Keratinocyte (primary cell): ENCODE data around the gene AP1S3. TPM values are rescaled to one million over a fixed set of nuclear protein-coding genes. Genes with fewer than 3 reads are reported as not detected.
A peak's percentile ranks its signal among the peaks of the same experiment; 100 is the strongest.

Experiments used
- DNase-seq: peaks from one replicate; pipeline ENCODE4 v3.0.0-alpha.2; 2011; ENCODE audit warnings: low read depth, missing footprints, low spot score
- FAIRE-seq: peaks from 2 replicates; lab custom pipeline; 2011; peaks lifted over from hg19 to GRCh38; lab: Jason Lieb, UNC
- H2AFZ ChIP-seq: 2 replicates; pipeline ENCODE4 v1.6.0; 2012; ENCODE audit warnings: low read length, control low read depth, inconsistent platforms; ENCODE audit not compliant: control insufficient read depth
- H3K27ac ChIP-seq: 2 replicates; pipeline ENCODE4 v1.5.1; 2011; ENCODE audit warnings: low read length; ENCODE audit not compliant: control insufficient read depth, insufficient read depth
- H3K27me3 ChIP-seq: 3 replicates; pipeline ENCODE4 v1.6.0; 2011; ENCODE audit warnings: low read length; ENCODE audit not compliant: control insufficient read depth, insufficient read depth; ENCODE audit errors: extremely low read depth
- H3K36me3 ChIP-seq, 2 experiments: 2 replicates in 1 of 2; 3 replicates in 1 of 2; pipeline ENCODE4 v1.5.1; 2011; ENCODE audit warnings: low read length in 2 of 2, mild to moderate bottlenecking in 1 of 2; ENCODE audit not compliant: control insufficient read depth in 2 of 2, insufficient read depth in 2 of 2; ENCODE audit errors: extremely low read depth in 1 of 2
- H3K4me1 ChIP-seq: 3 replicates; pipeline ENCODE4 v1.5.1; 2011; ENCODE audit warnings: low read length; ENCODE audit not compliant: control insufficient read depth, insufficient read depth; ENCODE audit errors: extremely low read depth
- H3K4me2 ChIP-seq: 3 replicates; pipeline ENCODE4 v1.6.0; 2011; ENCODE audit warnings: low read depth, low read length; ENCODE audit not compliant: control insufficient read depth, insufficient read depth; ENCODE audit errors: extremely low read depth
- H3K4me3 ChIP-seq, 3 experiments: fragments of 200-600 bp in 1 of 3; sonication (generic) in 1 of 3; 2 replicates in 2 of 3; 3 replicates in 1 of 3; pipeline ENCODE4 v1.5.1; 2011 to 2016; ENCODE audit warnings: low read length in 3 of 3, mild to moderate bottlenecking in 3 of 3, control low read depth in 2 of 3, inconsistent platforms in 1 of 3, low read depth in 1 of 3, mixed read lengths in 1 of 3, mixed run types in 1 of 3, moderate library complexity in 1 of 3; ENCODE audit not compliant: control insufficient read depth in 2 of 3, insufficient read depth in 2 of 3; ENCODE audit errors: extremely low read depth in 1 of 3
- H3K79me2 ChIP-seq: 2 replicates; pipeline ENCODE4 v1.6.0; 2012; ENCODE audit warnings: low read length; ENCODE audit not compliant: control insufficient read depth, insufficient read depth
- H3K9ac ChIP-seq: 3 replicates; pipeline ENCODE4 v1.6.0; 2011; ENCODE audit warnings: low read length; ENCODE audit not compliant: control insufficient read depth, insufficient read depth; ENCODE audit errors: extremely low read depth
- H3K9me1 ChIP-seq: 3 replicates; pipeline ENCODE4 v1.6.0; 2011; ENCODE audit warnings: low read length; ENCODE audit not compliant: control insufficient read depth, insufficient read depth; ENCODE audit errors: extremely low read depth
- H3K9me3 ChIP-seq: 2 replicates; pipeline ENCODE4 v1.5.1; 2012; ENCODE audit warnings: low read depth, low read length; ENCODE audit not compliant: control insufficient read depth
- H4K20me1 ChIP-seq: 3 replicates; pipeline ENCODE4 v1.6.0; 2011; ENCODE audit warnings: low read length; ENCODE audit not compliant: control insufficient read depth, insufficient read depth; ENCODE audit errors: extremely low read depth
- CTCF ChIP-seq, 3 experiments: IDR thresholded peaks in 1 of 3; conservative IDR thresholded peaks in 1 of 3; optimal IDR thresholded peaks in 1 of 3; 2 replicates in 2 of 3; 3 replicates in 1 of 3; pipeline versions ENCODE3 to v1.5.1; 2011; ENCODE audit warnings: low read length in 3 of 3, mild to moderate bottlenecking in 3 of 3, moderate library complexity in 2 of 3, control low read depth in 1 of 3, inconsistent platforms in 1 of 3; ENCODE audit not compliant: insufficient read depth in 2 of 3; ENCODE audit errors: extremely low read depth in 1 of 3
- EZH2 ChIP-seq: IDR thresholded peaks from one replicate; pipeline ENCODE4 v1.6.1; 2012; ENCODE audit warnings: inconsistent platforms, mild to moderate bottlenecking, low read length, moderate library complexity
- dilution Hi-C: fragments of 300-500 bp; cut with MboI; formaldehyde crosslinking; loops from one replicate; pipeline ENCODE4 v1.7.0; 2020; ENCODE audit warnings: low sequenced_read_pairs; ENCODE audit not compliant: extremely low pct_ligation_motif_present
- polyA plus RNA-seq, 5 experiments: library from polyadenylated mRNA; depleted of rRNA in 3 of 5; stranded (reverse) in 3 of 5; stranded (forward) in 1 of 5; unstranded in 1 of 5; fragments of >200 nt; gene quantifications; 1 replicate in 1 of 5; 2 replicates in 3 of 5; 3 replicates in 1 of 5; pipeline versions ENCODE4 v1.2.1 to v1.2.3, GENCODE V29; 2011 to 2012; ENCODE audit warnings: missing spikeins in 2 of 5, low read depth in 1 of 5, low replicate concordance in 1 of 5

Gene AP1S3
- polyA plus RNA-seq, 1 donor (not counting 4 experiments of a cell fraction or from before 2014, with no cell fraction given) = 33.7 TPM

DNA sequence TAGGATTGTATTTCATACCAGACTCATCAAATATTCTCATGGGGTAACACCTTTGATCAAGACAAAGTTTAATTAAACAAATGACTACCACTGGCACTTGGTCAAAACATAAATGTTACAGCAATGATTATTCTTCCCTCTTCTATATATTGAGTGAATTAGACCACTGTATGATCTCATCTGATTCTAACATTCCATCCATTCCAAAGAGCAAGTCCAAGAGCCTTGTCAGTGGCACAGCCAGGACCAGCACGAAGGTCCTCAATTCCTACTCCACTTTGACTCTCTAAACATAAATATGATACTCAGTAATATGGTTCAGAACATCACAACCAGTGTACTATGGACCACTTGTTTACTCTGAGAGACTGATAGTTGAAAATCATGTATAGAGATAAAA lies 86.4 kb downstream of the AP1S3 start:
- Histone ChIP-seq H2AFZ (no peak overlapping the region), H3K9ac (no peak overlapping the region), H3K4me2 (no peak overlapping the region), H4K20me1 (no peaks in the 10 kb centered on the region), H3K9me1 (no peaks in the 10 kb centered on the region), H3K4me3 (no peak overlapping the region), H3K27me3 (no peaks in the 10 kb centered on the region), H3K79me2 (no peaks in the 10 kb centered on the region), H3K36me3 (no peaks in the 10 kb centered on the region), H3K4me1 (peaks cover 12% of the 10 kb centered on the region), H3K9me3 (no peaks in the 10 kb centered on the region), H3K27ac (no peak overlapping the region)
- DNase-seq = no peak
- dilution Hi-C loops = no loop called here
- FAIRE-seq = peak; percentile 49
- TF ChIP-seq CTCF (optimal IDR thresholded peaks at IDR 0.05 in 1 of 3, IDR thresholded peaks at IDR 0.05 in 1 of 3, conservative IDR thresholded peaks at IDR 0.05 in 1 of 3; ENCODE audit: extremely low read depth in 1 of 3, insufficient read depth in 2 of 3, low read length in 3 of 3) (no peak), EZH2 (no peak)

DNA sequence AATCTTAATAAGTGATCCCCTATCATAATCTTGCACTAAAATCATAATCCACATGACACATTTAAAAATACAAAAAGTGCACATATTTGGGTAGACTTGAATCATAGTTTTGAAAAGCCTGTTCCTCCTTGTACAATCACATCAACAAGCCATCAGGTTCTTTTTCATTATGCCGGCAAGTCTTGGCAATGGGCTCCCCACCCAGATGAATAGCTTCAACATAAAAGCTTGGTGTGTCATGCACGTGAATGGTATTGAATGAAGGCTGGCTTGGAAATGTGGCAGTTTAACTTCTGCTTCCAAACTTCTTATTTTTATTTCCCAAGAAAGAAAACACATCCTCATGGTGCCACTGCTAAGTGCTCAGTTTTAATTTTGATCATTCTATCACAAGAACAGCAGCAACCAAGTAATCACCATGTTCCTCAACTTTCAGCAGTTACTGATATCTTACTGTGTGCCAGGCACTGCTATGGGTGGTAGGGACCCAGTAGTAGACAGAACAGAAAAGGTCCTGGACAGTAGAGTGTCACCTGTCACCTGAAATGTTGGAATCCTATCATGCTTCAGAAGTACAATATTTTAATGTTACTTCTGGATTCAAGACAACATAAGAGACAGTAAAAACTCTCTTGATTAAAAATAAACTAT lies 89.9 kb downstream of the AP1S3 start:
- H3K27ac ChIP-seq = peak overlapping the region; percentile 65
- dilution Hi-C loops = no loop called here
- peak; percentile 57 for FAIRE-seq

More for the DNA sequence above, 89.9 kb downstream of the AP1S3 start:
- DNase-seq = no peak
- Histone ChIP-seq H3K4me1 (peaks cover 12% of the 10 kb centered on the region), H3K27me3 (no peaks in the 10 kb centered on the region), H3K4me3 (no peak overlapping the region), H3K9ac (no peak overlapping the region), H3K4me2 (peak overlapping the region; percentile 44), H3K9me1 (no peaks in the 10 kb centered on the region), H3K36me3 (no peaks in the 10 kb centered on the region), H3K79me2 (no peaks in the 10 kb centered on the region), H4K20me1 (no peaks in the 10 kb centered on the region), H2AFZ (peak overlapping the region; percentile 40), H3K9me3 (no peaks in the 10 kb centered on the region)
- TF ChIP-seq EZH2 (no peak), CTCF (optimal IDR thresholded peaks at IDR 0.05 in 1 of 3, IDR thresholded peaks at IDR 0.05 in 1 of 3, conservative IDR thresholded peaks at IDR 0.05 in 1 of 3; ENCODE audit: extremely low read depth in 1 of 3, insufficient read depth in 2 of 3, low read length in 3 of 3) (no peak)
